ENCODE data around the gene B4GALNT1. TPM values are rescaled to one million over a fixed set of nuclear protein-coding genes. Genes with fewer than 3 reads are reported as not detected.
"Not testable (repeated sequence)": the region's sequence is repeated elsewhere in the genome, so short reads cannot be mapped to it uniquely, and the experiment has no call there.

B4GALNT1 gene
- polyA plus RNA-seq, 1 donor from 2014 or later: 99.9 TPM

DNA sequence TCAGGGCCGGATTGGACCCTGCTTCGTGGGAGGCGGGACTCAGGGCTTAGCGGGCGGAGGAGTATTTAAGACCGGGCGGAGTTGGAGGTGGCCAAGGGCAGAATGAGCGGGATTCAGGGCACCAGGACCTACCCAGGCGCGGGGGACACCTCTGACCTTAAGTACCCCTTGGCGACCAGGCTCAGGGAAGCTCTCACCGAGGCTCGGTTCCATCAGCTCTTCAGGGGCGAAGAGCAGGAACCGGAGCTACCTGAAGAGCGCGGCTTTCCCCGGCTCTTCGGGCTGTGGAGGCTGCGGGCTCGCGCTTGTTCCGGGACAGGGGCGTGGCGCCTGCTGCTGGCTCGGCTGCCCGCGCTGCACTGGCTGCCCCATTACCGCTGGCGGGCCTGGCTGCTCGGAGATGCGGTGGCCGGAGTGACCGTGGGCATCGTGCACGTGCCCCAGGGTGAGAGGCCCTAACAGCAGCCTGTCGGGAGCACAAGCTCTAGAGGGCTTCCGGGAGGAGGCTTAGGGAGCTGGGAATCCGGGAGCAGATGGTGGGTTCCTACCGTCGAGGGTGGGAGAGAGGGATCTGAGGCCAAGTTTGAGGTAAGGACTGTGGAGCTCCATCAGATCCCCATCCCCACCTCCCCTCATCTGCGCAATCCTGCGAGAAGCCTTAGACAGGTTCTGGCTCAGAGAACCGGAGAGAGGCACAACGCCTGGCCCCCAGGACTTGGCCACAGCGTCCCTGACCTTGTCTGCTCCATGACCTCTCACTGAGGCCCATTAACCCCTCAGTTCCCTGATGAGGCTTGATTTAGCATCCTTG lies 13.4 kb downstream of the B4GALNT1 start:
- no peak overlapping the region for H3K9ac ChIP-seq (ENCODE audit: low read length)
- no peak overlapping the region for H3K27ac ChIP-seq (ENCODE audit: low read length)
- no peaks in the 10 kb centered on the region for H3K79me2 ChIP-seq (replicated peaks; ENCODE audit: insufficient read depth, low read length)
- no peak overlapping the region for H2AFZ ChIP-seq (ENCODE audit: low read depth, low read length)
- H3K4me2 ChIP-seq (ENCODE audit: low read length): no peak overlapping the region
- peaks cover 66% of the 10 kb centered on the region for H3K27me3 ChIP-seq (ENCODE audit: insufficient read depth, low read depth, low read length)
- no peaks in the 10 kb centered on the region for H4K20me1 ChIP-seq (ENCODE audit: insufficient read depth)
- H3K9me2 ChIP-seq (ENCODE audit: insufficient read depth, low read length): no peaks in the 10 kb centered on the region
- no peaks in the 10 kb centered on the region for H3K36me3 ChIP-seq (ENCODE audit: insufficient read depth, low read length)
- H3K4me3 ChIP-seq (ENCODE audit: low read length): no peak overlapping the region
- TF ChIP-seq POLR2AphosphoS5 (IDR thresholded peaks at IDR 0.05) (no peak), REST (IDR thresholded peaks at IDR 0.05; ENCODE audit: borderline replicate concordance) (no peak), EZH2 (IDR thresholded peaks at IDR 0.05; ENCODE audit: borderline replicate concordance, insufficient read depth, low read length, poor library complexity, severe bottlenecking) (no peak), TAF1 (IDR thresholded peaks at IDR 0.05; ENCODE audit: low read depth) (no peak), RAD21 (conservative IDR thresholded peaks at IDR 0.05) (no peak), EP300 (conservative IDR thresholded peaks at IDR 0.05; ENCODE audit: poor library complexity, severe bottlenecking) (no peak), MXI1 (conservative IDR thresholded peaks at IDR 0.05; ENCODE audit: poor library complexity, severe bottlenecking) (no peak), SMC3 (conservative IDR thresholded peaks at IDR 0.05; ENCODE audit: poor library complexity) (no peak)
- TF ChIP-seq, protein P1, sequence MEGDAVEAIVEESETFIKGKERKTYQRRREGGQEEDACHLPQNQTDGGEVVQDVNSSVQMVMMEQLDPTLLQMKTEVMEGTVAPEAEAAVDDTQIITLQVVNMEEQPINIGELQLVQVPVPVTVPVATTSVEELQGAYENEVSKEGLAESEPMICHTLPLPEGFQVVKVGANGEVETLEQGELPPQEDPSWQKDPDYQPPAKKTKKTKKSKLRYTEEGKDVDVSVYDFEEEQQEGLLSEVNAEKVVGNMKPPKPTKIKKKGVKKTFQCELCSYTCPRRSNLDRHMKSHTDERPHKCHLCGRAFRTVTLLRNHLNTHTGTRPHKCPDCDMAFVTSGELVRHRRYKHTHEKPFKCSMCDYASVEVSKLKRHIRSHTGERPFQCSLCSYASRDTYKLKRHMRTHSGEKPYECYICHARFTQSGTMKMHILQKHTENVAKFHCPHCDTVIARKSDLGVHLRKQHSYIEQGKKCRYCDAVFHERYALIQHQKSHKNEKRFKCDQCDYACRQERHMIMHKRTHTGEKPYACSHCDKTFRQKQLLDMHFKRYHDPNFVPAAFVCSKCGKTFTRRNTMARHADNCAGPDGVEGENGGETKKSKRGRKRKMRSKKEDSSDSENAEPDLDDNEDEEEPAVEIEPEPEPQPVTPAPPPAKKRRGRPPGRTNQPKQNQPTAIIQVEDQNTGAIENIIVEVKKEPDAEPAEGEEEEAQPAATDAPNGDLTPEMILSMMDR (IDR thresholded peaks at IDR 0.05; ENCODE audit: poor library complexity, severe bottlenecking): no peak
- H3K9me3 ChIP-seq (ENCODE audit: low read length): no peaks in the 10 kb centered on the region
- H3F3A ChIP-seq (ENCODE audit: insufficient read depth, low read length, poor library complexity, severe bottlenecking): no peaks in the 10 kb centered on the region

DNA sequence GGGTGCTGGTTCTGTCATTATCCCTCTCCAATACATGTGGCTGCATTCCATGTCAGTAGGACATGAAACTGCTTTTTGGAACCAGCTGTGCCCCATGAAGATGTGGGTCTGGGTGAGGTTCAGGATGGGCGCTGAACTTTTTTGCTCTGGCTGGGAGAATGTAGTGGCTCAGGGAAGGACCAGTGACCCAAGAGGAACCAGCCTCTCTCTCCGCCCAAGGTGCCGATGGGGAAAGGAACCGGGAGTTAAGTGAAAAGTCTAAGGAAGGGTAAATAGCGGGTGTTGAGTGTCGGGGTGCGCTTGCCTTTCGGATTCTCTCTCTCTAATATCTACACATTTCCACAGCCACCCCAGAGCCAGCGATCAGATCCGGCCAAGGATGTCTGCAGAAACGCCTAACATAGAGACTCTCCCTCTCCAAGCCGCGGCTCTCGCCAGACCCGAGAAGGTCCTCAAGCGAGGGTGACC lies 14.0 kb downstream of the B4GALNT1 start:
- Histone ChIP-seq H3K9me3 (ENCODE audit: low read length) (no peaks in the 10 kb centered on the region), H4K20me1 (ENCODE audit: insufficient read depth) (no peaks in the 10 kb centered on the region), H3K36me3 (ENCODE audit: insufficient read depth, low read length) (no peaks in the 10 kb centered on the region), H3K9me2 (ENCODE audit: insufficient read depth, low read length) (no peaks in the 10 kb centered on the region), H3K79me2 (replicated peaks; ENCODE audit: insufficient read depth, low read length) (no peaks in the 10 kb centered on the region), H3K4me3 (ENCODE audit: low read length) (no peak overlapping the region), H3F3A (ENCODE audit: insufficient read depth, low read length, poor library complexity, severe bottlenecking) (no peaks in the 10 kb centered on the region), H3K27ac (ENCODE audit: low read length) (no peak overlapping the region), H3K9ac (ENCODE audit: low read length) (no peak overlapping the region), H2AFZ (ENCODE audit: low read depth, low read length) (no peak overlapping the region), H3K27me3 (ENCODE audit: insufficient read depth, low read depth, low read length) (peaks cover 61% of the 10 kb centered on the region), H3K4me2 (ENCODE audit: low read length) (no peak overlapping the region)
- TF ChIP-seq EZH2 (IDR thresholded peaks at IDR 0.05; ENCODE audit: borderline replicate concordance, insufficient read depth, low read length, poor library complexity, severe bottlenecking): no peak
- TF ChIP-seq EP300 (conservative IDR thresholded peaks at IDR 0.05; ENCODE audit: poor library complexity, severe bottlenecking): no peak
- TF ChIP-seq SMC3 (conservative IDR thresholded peaks at IDR 0.05; ENCODE audit: poor library complexity): no peak
- TF ChIP-seq, protein P1 (IDR thresholded peaks at IDR 0.05; ENCODE audit: poor library complexity, severe bottlenecking): no peak
- TF ChIP-seq MXI1 (conservative IDR thresholded peaks at IDR 0.05; ENCODE audit: poor library complexity, severe bottlenecking): no peak

DNA sequence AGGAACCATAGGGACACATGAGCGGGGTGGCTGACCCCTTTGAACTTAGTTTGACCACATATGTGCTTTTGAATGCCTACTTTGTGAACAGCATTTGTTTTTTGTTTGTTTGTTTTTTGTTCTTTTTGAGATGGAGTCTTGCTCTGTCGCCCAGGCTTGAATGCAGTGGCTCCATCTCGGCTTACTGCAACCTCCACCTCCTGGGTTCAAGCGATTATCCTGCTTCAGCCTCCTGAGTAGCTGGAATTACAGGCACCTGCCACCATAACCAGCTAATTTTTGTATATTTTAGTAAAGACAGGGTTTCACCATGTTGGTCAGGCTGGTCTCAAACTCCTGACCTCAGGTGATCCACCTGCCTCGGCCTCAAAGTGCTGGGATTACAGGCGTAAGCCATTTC lies 14.6 kb downstream of the B4GALNT1 start:
- H3K27me3 ChIP-seq (ENCODE audit: insufficient read depth, low read depth, low read length): peaks cover 56% of the 10 kb centered on the region
- not testable (repeated sequence) for H3K79me2 ChIP-seq (replicated peaks; ENCODE audit: insufficient read depth, low read length); H3F3A ChIP-seq (ENCODE audit: insufficient read depth, low read length, poor library complexity, severe bottlenecking); H3K4me3 ChIP-seq (ENCODE audit: low read length); H2AFZ ChIP-seq (ENCODE audit: low read depth, low read length); H3K4me2 ChIP-seq (ENCODE audit: low read length); H3K9ac ChIP-seq (ENCODE audit: low read length); H3K9me2 ChIP-seq (ENCODE audit: insufficient read depth, low read length); H3K36me3 ChIP-seq (ENCODE audit: insufficient read depth, low read length); H3K9me3 ChIP-seq (ENCODE audit: low read length); H3K27ac ChIP-seq (ENCODE audit: low read length); H4K20me1 ChIP-seq (ENCODE audit: insufficient read depth)

All from neural cell (in vitro differentiated cells).